GM21723 (cell line): ENCODE measurements around the gene DOCK3.

ENCODE experiments used
- ATAC-seq: cut with Tn5 transposase; IDR thresholded peaks from one replicate; pipeline ENCODE4 v1.9.1; 2021; ENCODE audit warnings: mild to moderate bottlenecking, moderate library complexity; ENCODE audit not compliant: unreplicated experiment

The DOCK3 gene

GRCh38 chr3:51394541-51394940 is 719.8 kb downstream of the DOCK3 start:
- no peak for ATAC-seq

GRCh38 chr3:51395493-51396213 is 720.9 kb downstream of the DOCK3 start:
- ATAC-seq, result no peak

DNA sequence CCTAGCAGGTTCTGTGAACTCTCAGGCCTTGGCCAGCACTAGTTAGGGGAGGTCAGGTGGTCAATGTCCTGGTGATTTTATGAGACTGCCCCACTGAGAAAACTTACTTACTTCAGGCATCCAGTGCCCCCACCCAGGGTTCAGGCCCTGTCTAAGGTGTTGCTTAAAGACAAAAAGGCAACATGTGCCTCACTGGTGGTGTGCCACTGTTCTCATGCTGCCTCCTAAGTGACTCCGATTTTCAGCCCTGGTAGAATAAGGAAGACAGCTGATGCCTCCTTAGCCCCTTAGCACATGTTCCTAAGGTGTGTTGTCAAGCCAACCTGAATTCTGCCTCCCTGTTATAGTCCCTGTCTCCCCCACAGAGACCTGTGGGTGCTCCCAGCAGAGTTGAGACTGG is 721.7 kb downstream of the DOCK3 start:
- ATAC-seq, result no peak

DNA sequence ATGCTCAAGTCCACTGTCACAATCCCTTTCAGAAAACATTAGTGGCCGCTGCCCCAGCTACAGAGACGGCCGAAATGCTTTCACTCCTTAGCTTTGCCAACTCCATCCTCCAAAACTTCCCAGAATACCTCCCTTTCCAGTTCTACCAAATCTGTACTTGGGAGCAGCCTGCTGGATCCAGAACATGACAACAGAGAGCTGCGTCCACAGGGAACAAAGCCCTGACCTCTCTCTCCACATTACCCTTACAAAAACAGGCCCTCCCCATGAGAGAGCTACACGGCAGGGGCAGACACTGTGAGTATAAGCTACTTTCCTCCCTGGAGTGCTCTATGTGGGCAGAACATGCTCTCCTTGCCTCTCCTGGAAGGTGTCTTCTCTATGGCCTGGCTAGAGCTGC is 722.7 kb downstream of the DOCK3 start:
- no peak for ATAC-seq

DNA sequence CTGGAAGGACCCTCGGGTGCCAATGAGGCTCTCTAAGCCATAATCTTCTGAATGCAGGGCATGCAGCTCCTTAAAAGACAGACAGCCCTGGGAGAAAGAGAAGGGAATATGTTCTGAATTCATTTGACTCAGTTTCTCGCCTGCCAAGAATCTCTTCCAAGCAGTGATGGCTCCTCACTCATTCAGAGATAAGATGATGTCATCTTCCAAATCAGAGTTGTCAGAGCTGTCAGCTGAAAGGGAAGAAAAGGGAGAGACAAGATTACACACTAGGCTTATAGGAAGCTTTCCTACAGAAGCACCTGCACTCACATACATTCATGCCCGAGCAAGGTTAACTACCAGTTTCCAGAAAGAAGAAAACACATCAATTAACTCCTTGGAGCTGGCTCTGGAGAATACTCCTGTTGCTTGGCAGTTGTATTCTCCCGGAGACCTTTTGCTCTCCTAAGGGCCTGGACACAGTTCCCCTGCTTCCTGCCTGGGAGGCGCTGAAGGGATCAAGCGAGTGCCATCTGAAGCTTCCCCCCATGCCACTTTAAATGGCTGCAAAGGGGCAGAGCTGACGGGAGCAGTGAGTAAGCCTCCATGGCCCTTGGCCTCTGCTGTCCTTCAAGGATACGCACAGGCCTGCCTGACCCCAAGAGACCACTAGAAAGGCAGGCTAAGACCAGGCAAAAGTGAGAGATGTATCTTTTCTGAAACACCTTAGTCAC is 724.0 kb downstream of the DOCK3 start:
- ATAC-seq, result no peak

DNA sequence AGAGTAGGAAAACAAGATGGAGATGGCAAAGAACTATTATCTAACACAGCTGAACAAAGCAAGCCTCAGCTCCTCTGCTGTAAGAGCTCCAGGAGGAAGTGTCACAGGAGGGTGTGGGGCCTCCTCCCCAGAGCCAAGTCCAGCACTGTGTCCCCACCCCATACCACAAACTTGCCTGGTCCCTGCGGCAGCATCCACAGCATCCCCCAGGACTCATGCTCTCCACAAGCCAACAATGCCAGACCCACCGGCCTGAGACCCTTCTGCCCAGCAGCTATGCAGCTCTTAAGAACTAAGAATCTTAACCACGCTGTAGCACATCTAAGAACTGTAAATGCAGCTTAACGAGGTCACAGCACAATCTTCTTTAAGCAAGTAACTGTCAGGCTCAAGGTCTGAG is 725.4 kb downstream of the DOCK3 start:
- no peak for ATAC-seq

DNA sequence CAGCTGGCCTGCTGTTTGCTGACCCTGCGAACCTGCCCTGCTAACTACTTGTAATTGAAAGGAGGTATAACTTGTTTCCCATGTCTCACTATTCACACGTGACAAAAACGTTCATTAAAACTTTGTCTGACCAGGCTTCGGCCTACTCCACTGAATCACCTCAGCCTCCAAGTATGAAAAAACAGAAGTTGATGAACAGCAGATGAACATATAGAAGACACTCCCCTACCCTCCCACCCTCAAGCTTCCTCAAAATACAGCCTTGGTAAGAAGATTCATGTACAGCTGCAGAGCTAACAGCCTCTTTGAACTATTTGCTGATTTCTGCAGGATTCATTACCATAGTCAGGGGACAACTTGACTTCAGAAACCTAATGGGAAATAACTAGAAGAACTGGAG is 727.0 kb downstream of the DOCK3 start:
- ATAC-seq, result no peak

DNA sequence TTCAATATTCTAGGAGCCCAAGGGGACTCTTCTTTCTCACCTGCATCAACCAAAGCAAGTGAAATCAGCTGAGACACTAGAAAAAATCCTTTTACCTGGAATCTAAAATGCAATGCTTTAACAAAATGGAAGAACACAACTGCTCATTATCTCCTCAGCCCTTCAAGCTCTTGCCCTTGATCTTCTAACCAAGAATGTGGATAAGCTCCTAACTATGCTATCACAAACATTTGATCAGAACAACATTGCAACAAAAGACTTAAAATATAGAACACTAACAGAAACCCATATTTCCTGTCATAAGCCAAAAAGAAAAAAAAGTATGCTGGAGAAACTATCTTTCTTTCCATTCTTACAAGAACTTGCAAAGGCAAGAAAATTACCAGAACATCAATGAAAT is 728.9 kb downstream of the DOCK3 start:
- ATAC-seq, result no peak

DNA sequence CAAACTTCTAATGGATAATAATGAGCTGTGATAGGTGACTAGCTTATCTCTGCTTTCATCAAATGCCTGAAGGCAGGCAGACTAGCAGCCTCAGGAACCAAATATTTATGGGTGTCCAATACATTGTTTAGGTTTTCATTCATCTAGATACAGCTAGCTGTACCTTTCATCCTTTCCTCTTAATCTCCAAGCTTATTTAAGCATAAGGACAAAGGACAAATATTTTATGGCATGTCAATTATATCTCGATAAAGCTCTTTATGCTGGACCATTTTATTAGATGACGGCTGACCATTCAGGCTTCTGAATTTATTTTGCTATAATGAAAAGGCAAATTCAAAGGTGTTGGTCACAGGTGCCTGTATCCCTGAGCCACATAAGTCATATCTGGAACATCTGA is 733.3 kb downstream of the DOCK3 start:
- ATAC-seq, result no peak

DNA sequence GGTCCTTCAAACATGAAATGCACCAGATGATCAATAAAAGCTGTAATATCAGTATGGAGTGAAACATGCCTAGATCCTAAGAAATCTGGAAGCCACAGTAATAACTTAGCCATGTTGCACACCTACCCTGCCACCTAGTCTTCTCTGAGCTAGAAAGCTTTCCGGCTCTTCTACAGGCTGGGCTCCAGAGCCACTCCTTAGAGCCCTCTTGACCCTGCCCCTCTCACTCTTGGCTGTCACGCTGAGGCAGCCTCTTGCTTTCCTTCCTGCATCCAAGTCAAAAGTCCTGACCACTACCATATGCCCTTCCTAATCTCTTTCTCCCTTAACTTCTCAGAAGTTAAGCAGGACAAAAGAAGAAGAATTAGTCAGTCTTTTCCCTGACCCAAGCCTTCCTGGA is 734.1 kb downstream of the DOCK3 start:
- no peak for ATAC-seq

DNA sequence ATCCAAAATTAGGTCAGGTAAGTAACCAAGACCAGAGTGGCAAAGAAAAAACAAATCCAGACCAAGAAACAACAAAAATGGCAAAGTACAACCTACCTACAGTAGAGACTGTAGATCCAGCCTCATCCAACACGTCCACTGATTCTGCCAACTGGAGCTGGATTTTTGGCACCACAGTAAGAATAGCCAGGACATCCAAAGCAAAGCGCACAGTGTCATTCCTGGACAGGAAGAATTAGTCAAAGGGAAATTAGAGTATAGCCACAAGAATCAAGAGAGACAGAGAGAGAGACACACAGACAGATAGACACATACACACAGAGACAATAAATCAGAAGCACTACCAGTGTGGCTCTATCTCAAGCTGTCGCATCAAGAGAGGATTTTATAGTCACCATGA is 747.5 kb downstream of the DOCK3 start:
- ATAC-seq, result no peak

DNA sequence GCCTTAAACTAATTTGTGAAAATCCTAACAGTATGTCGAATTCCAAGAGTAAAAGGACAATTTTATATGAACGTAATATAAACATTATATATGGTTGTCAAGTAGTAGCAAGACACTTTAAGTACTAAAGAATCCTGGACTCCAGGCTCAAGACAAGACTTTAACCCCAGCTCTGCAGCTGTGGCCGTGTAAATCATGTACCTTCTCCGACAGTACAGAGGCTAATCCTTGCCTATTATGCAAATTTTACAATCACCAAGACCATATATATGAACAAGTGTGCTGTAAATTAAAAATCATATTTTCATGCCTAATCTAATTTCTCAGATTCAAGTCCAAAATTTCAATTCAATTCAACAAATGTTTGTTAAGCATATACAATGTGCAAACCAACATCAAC is 752.2 kb downstream of the DOCK3 start:
- no peak for ATAC-seq

- no peak for ATAC-seq
Observed at GRCh38 chr3:51429138-51429537, 754.4 kb downstream of the DOCK3 start.
